Caco-2 (cell line): Measurements from ENCODE around the gene UCP1. TPM values are rescaled to one million over a fixed set of nuclear protein-coding genes. Genes with fewer than 3 reads are reported as not detected.

ENCODE experiments used
- BruUV-seq: library from RNA; stranded (reverse); fragments of 400-500 nt; replicated peaks from 2 replicates; lab custom pipeline; 2021; lab: Mats Ljungman, UMichigan
- CTCF ChIA-PET: fragments of 300-600 bp; sonication (Branson Sonifier 250); formaldehyde crosslinking; loops from one replicate; lab custom pipeline; 2022; ENCODE audit warnings: antibody characterized with exemption; lab: Charles Lee
- POLR2A ChIA-PET: fragments of 300-600 bp; sonication (Branson Sonifier 250); formaldehyde crosslinking; loops from one replicate; lab custom pipeline; 2022; ENCODE audit warnings: antibody characterized with exemption; lab: Charles Lee
- DNase-seq, 2 experiments: peaks; one replicate each; pipeline versions ENCODE4 v3.0.0 to v3.0.0-alpha.2; 2020 to 2022
- H3K27me3 ChIP-seq: replicated peaks from 2 replicates; pipeline ENCODE4 v1.6.0; 2011; ENCODE audit warnings: low read length; ENCODE audit not compliant: control insufficient read depth, insufficient read depth
- H3K36me3 ChIP-seq: 2 replicates; pipeline ENCODE4 v1.5.1; 2011; ENCODE audit warnings: low read length; ENCODE audit not compliant: control insufficient read depth, insufficient read depth
- H3K4me1 ChIP-seq: fragments of 250-450 bp; sonication (Bioruptor Pico); 2 replicates; pipeline ENCODE4 v1.5.1; 2020; ENCODE audit warnings: mild to moderate bottlenecking
- H3K4me3 ChIP-seq: 2 replicates; pipeline ENCODE4 v1.5.1; 2011; ENCODE audit warnings: low read depth, mild to moderate bottlenecking, control low read depth, low read length
- H3K9me3 ChIP-seq: fragments of 250-450 bp; sonication (Bioruptor Pico); 2 replicates; pipeline ENCODE4 v1.5.1; 2020; ENCODE audit warnings: mild to moderate bottlenecking, moderate library complexity
- H3K27ac Mint-ChIP-seq: one replicate; pipeline ENCODE4 v1.8.0; 2022; ENCODE audit warnings: mixed read lengths; ENCODE audit not compliant: unreplicated experiment
- H3K27me3 Mint-ChIP-seq: one replicate; pipeline ENCODE4 v1.8.0; 2022; ENCODE audit warnings: mixed read lengths; ENCODE audit not compliant: insufficient read depth, unreplicated experiment
- H3K36me3 Mint-ChIP-seq: one replicate; pipeline ENCODE4 v1.8.0; 2022; ENCODE audit warnings: mild to moderate bottlenecking, mixed read lengths; ENCODE audit not compliant: insufficient read depth, unreplicated experiment
- H3K4me1 Mint-ChIP-seq: one replicate; pipeline ENCODE4 v1.8.0; 2022; ENCODE audit warnings: low read depth, mixed read lengths; ENCODE audit not compliant: unreplicated experiment
- H3K4me3 Mint-ChIP-seq: one replicate; pipeline ENCODE4 v1.8.0; 2022; ENCODE audit warnings: mild to moderate bottlenecking, moderate library complexity, mixed read lengths; ENCODE audit not compliant: unreplicated experiment
- H3K9me3 Mint-ChIP-seq: one replicate; pipeline ENCODE4 v1.8.0; 2022; ENCODE audit warnings: mixed read lengths; ENCODE audit not compliant: unreplicated experiment
- intact Hi-C: fragments of 100-400 bp; cut with micrococcal nuclease; formaldehyde crosslinking; loops from one replicate; pipeline ENCODE4 v1.10.0; 2022; ENCODE audit not compliant: unreplicated experiment
- total RNA-seq: library from RNA; stranded (reverse); gene quantifications from 2 replicates; pipeline ENCODE4 v1.2.3, GENCODE V29; 2022
- TF ChIP-seq, protein P1 (sequence below), 2 experiments: fragments of 200-600 bp in 1 of 2; IDR thresholded peaks; 1 replicate in 1 of 2; 2 replicates in 1 of 2; pipeline versions ENCODE4 v1.5.1 to v1.8.0; 2011 to 2022; ENCODE audit warnings: antibody characterized with exemption in 1 of 2, control low read depth in 1 of 2, inconsistent platforms in 1 of 2, low read depth in 1 of 2, low read length in 1 of 2, mild to moderate bottlenecking in 1 of 2, moderate library complexity in 1 of 2; ENCODE audit not compliant: insufficient read depth in 1 of 2, severe bottlenecking in 1 of 2, unreplicated experiment in 1 of 2

The UCP1 gene
- total RNA-seq, 1 experiment from 2014 or later = 0.54 TPM

GRCh38 chr4:140575489-140575888 is 6.7 kb upstream of the UCP1 start:
- intact Hi-C loops = no loop called here
- H3K36me3 ChIP-seq = no peaks in the 10 kb centered on the region
- Mint-ChIP-seq H3K36me3 (no peaks in the 10 kb centered on the region), H3K4me3 (no peak overlapping the region), H3K9me3 (peaks cover 16% of the 10 kb centered on the region), H3K4me1 (no peaks in the 10 kb centered on the region), H3K27ac (no peak overlapping the region), H3K27me3 (peaks cover 19% of the 10 kb centered on the region)
- no peaks in the 10 kb centered on the region for H3K4me1 ChIP-seq
- no peak overlapping the region for H3K4me3 ChIP-seq
- TF ChIP-seq, protein P1, sequence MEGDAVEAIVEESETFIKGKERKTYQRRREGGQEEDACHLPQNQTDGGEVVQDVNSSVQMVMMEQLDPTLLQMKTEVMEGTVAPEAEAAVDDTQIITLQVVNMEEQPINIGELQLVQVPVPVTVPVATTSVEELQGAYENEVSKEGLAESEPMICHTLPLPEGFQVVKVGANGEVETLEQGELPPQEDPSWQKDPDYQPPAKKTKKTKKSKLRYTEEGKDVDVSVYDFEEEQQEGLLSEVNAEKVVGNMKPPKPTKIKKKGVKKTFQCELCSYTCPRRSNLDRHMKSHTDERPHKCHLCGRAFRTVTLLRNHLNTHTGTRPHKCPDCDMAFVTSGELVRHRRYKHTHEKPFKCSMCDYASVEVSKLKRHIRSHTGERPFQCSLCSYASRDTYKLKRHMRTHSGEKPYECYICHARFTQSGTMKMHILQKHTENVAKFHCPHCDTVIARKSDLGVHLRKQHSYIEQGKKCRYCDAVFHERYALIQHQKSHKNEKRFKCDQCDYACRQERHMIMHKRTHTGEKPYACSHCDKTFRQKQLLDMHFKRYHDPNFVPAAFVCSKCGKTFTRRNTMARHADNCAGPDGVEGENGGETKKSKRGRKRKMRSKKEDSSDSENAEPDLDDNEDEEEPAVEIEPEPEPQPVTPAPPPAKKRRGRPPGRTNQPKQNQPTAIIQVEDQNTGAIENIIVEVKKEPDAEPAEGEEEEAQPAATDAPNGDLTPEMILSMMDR (IDR thresholded peaks at IDR 0.05; ENCODE audit: insufficient read depth in 1 of 2, low read depth in 1 of 2, low read length in 1 of 2, severe bottlenecking in 1 of 2, unreplicated experiment in 1 of 2) = no peak
- POLR2A ChIA-PET = no interaction called here
- no TSS peak for BruUV-seq
- CTCF ChIA-PET = no interaction called here
- H3K27me3 ChIP-seq = no peaks in the 10 kb centered on the region; the same call in 1 of the 2 replicates
- no peak for DNase-seq
- H3K9me3 ChIP-seq = peaks cover 7% of the 10 kb centered on the region

DNA sequence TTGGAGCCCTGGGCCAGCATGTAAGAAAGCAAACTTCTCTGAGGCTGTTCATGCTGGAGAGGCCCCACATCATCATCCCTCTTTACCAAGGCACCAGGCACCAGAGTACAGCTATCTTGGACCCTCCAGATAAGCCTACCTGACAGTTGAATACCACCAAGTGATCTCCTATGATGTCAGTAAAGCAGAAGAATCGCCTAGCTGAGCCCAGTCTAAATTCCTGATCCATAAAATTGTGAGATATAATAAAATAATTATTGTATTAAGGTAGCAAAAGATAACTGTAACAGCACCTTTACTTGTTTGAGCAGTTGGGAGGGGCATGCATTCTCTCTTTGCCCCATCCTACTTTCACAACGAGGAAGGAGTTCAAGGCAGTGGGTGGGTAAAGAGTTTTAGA is 2.9 kb upstream of the UCP1 start:
- no peak overlapping the region for H3K4me3 ChIP-seq
- H3K36me3 ChIP-seq = no peaks in the 10 kb centered on the region
- Mint-ChIP-seq H3K9me3 (peaks cover 20% of the 10 kb centered on the region), H3K4me3 (no peak overlapping the region), H3K27ac (no peak overlapping the region), H3K4me1 (peaks cover 6% of the 10 kb centered on the region), H3K36me3 (peaks cover 6% of the 10 kb centered on the region), H3K27me3 (peaks cover 21% of the 10 kb centered on the region)
- H3K27me3 ChIP-seq = no peaks in the 10 kb centered on the region
- H3K4me1 ChIP-seq = 0 out of 2 replicates have a peak, but pooled peaks cover 6% of the 10 kb centered on the region
- POLR2A ChIA-PET = no interaction called here
- CTCF ChIA-PET = no interaction called here
- intact Hi-C loops = no loop called here
- TF ChIP-seq, protein P1 (IDR thresholded peaks at IDR 0.05; ENCODE audit: insufficient read depth in 1 of 2, low read depth in 1 of 2, low read length in 1 of 2, severe bottlenecking in 1 of 2, unreplicated experiment in 1 of 2) = no peak
- DNase-seq = no peak
- no TSS peak for BruUV-seq
- H3K9me3 ChIP-seq = peaks cover 7% of the 10 kb centered on the region

GRCh38 chr4:140569307-140569638 is 512 bp upstream of the UCP1 start:
- Histone ChIP-seq H3K27me3 (no peaks in the 10 kb centered on the region), H3K4me1 (0 out of 2 replicates have a peak, but pooled peaks cover 6% of the 10 kb centered on the region), H3K4me3 (peak overlapping the region; percentile 53), H3K9me3 (peaks cover 7% of the 10 kb centered on the region), H3K36me3 (no peaks in the 10 kb centered on the region)
- no peak for DNase-seq
- Mint-ChIP-seq H3K27ac (no peak overlapping the region), H3K27me3 (peaks cover 21% of the 10 kb centered on the region), H3K4me3 (peak overlapping the region; percentile 82), H3K36me3 (peaks cover 6% of the 10 kb centered on the region), H3K4me1 (peaks cover 6% of the 10 kb centered on the region), H3K9me3 (peaks cover 20% of the 10 kb centered on the region)
- TF ChIP-seq, protein P1 (IDR thresholded peaks at IDR 0.05; ENCODE audit: insufficient read depth in 1 of 2, low read depth in 1 of 2, low read length in 1 of 2, severe bottlenecking in 1 of 2, unreplicated experiment in 1 of 2) = no peak
- intact Hi-C loops = no loop called here
- no TSS peak for BruUV-seq
- ChIA-PET CTCF (no interaction called here), POLR2A (no interaction called here)
